HG03378 (cell line): Measurements from ENCODE around the gene SEC16B.
"Not testable (repeated sequence)": the region's sequence is repeated elsewhere in the genome, so short reads cannot be mapped to it uniquely, and the experiment has no call there.

ENCODE experiments used
- ATAC-seq: cut with Tn5 transposase; IDR thresholded peaks from one replicate; pipeline ENCODE4 v1.9.1; 2021; ENCODE audit warnings: mild to moderate bottlenecking, moderate library complexity; ENCODE audit not compliant: unreplicated experiment

Gene SEC16B

GRCh38 chr1:177969825-177970371 is at the start of gene SEC16B:
Gene SEC16B, minus strand, starts transcription at chr1:177970058. Its CDS starts 2,077 bp downstream, at chr1:177967981.
- ATAC-seq: no peak

GRCh38 chr1:178019622-178020021 is 49.8 kb upstream of the SEC16B start:
- ATAC-seq: no peak

GRCh38 chr1:178019208-178019607 is 49.4 kb upstream of the SEC16B start:
- ATAC-seq: no peak

GRCh38 chr1:178017517-178017916 is 47.7 kb upstream of the SEC16B start:
- ATAC-seq: no peak

- ATAC-seq: no peak
These were observed 42.1 kb upstream of the SEC16B start for GRCh38 chr1:178011864-178012503.

- ATAC-seq: no peak
These were observed 41.6 kb upstream of the SEC16B start for GRCh38 chr1:178011465-178011828.

GRCh38 chr1:178010674-178011464 is 41.0 kb upstream of the SEC16B start:
- no peak for ATAC-seq

GRCh38 chr1:178006043-178006442 is 36.2 kb upstream of the SEC16B start:
- ATAC-seq: no peak

- ATAC-seq: peak; percentile 30
These were observed 35.6 kb upstream of the SEC16B start for GRCh38 chr1:178005450-178005849.

- peak; percentile 73 for ATAC-seq
These were observed 35.1 kb upstream of the SEC16B start for GRCh38 chr1:178004926-178005391.

GRCh38 chr1:177998696-177999631 is 29.1 kb upstream of the SEC16B start:
- ATAC-seq: no peak

- ATAC-seq: no peak
These were observed 27.1 kb upstream of the SEC16B start for GRCh38 chr1:177996957-177997356.

- ATAC-seq: no peak
These were observed 25.5 kb upstream of the SEC16B start for GRCh38 chr1:177995369-177995768.

- not testable (repeated sequence) for ATAC-seq
These were observed 16.4 kb upstream of the SEC16B start for GRCh38 chr1:177986281-177986680.

GRCh38 chr1:177984761-177985160 is 14.9 kb upstream of the SEC16B start:
- no peak for ATAC-seq

GRCh38 chr1:177984136-177984525 is 14.3 kb upstream of the SEC16B start:
- no peak for ATAC-seq

- ATAC-seq: no peak
These were observed 13.8 kb upstream of the SEC16B start for GRCh38 chr1:177983482-177984135.

GRCh38 chr1:177983077-177983476 is 13.2 kb upstream of the SEC16B start:
- no peak for ATAC-seq

- no peak for ATAC-seq
These were observed 11.3 kb upstream of the SEC16B start for GRCh38 chr1:177981200-177981599.

- no peak for ATAC-seq
These were observed 9.4 kb upstream of the SEC16B start for GRCh38 chr1:177979272-177979671.
